Endothelial cell of umbilical vein (primary cell): Measurements from ENCODE around the gene SLCO2A1. TPM values are rescaled to one million over a fixed set of nuclear protein-coding genes. Genes with fewer than 3 reads are reported as not detected.

Experiments used
- BruUV-seq: library from RNA; stranded (reverse); fragments of 400-500 nt; replicated peaks from 2 replicates; lab custom pipeline; 2021; lab: Mats Ljungman, UMichigan
- CTCF ChIA-PET: fragments of 300-600, 350-600 bp; sonication (Branson Sonifier 250); formaldehyde crosslinking; loops from one replicate; lab custom pipeline; 2021; ENCODE audit warnings: antibody characterized with exemption, inconsistent platforms; lab: Charles Lee
- POLR2A ChIA-PET: fragments of 300-600, 350-600 bp; sonication (Branson Sonifier 250); formaldehyde crosslinking; loops from one replicate; lab custom pipeline; 2021; ENCODE audit warnings: antibody characterized with exemption, inconsistent platforms; lab: Charles Lee
- DNase-seq: peaks from one replicate; pipeline ENCODE4 v3.0.0-alpha.2; 2011; ENCODE audit warnings: low read depth, low spot score
- FAIRE-seq: peaks from 2 replicates; lab custom pipeline; 2011; peaks lifted over from hg19 to GRCh38; lab: Jason Lieb, UNC
- H2AFZ ChIP-seq: 2 replicates; pipeline ENCODE4 v1.6.0; 2012; ENCODE audit warnings: low read depth, low read length, control low read depth, inconsistent platforms
- H3K27ac ChIP-seq: 2 replicates; pipeline ENCODE4 v1.5.1; 2011; ENCODE audit warnings: low read depth, mild to moderate bottlenecking, control low read depth, low read length, moderate library complexity; ENCODE audit not compliant: insufficient read depth
- H3K27me3 ChIP-seq, 2 experiments: 2 replicates each; pipeline versions ENCODE4 v1.6.0 to v1.6.1; 2011; ENCODE audit warnings: low read length in 2 of 2, mixed read lengths in 1 of 2; ENCODE audit not compliant: control insufficient read depth in 2 of 2, insufficient read depth in 2 of 2
- H3K36me3 ChIP-seq, 2 experiments: 2 replicates in 1 of 2; 3 replicates in 1 of 2; pipeline ENCODE4 v1.5.1; 2011; ENCODE audit warnings: low read length in 2 of 2, mild to moderate bottlenecking in 1 of 2, moderate library complexity in 1 of 2; ENCODE audit not compliant: control insufficient read depth in 2 of 2, insufficient read depth in 2 of 2; ENCODE audit errors: extremely low read depth in 1 of 2
- H3K4me1 ChIP-seq: 3 replicates; pipeline ENCODE4 v1.5.1; 2011; ENCODE audit warnings: mild to moderate bottlenecking, low read length; ENCODE audit not compliant: control insufficient read depth, insufficient read depth; ENCODE audit errors: extremely low read depth
- H3K4me2 ChIP-seq: 2 replicates; pipeline ENCODE4 v1.6.1; 2011; ENCODE audit warnings: low read length, control low read depth, mixed read lengths; ENCODE audit not compliant: insufficient read depth
- H3K4me3 ChIP-seq, 3 experiments: fragments of 200-600 bp in 1 of 3; sonication (generic), shearing (Covaris generic) in 1 of 3; replicated peaks in 1 of 3; 2 replicates each; pipeline ENCODE4 v1.5.1; 2011 to 2016; ENCODE audit warnings: control low read depth in 3 of 3, low read length in 3 of 3, mild to moderate bottlenecking in 2 of 3, inconsistent platforms in 1 of 3, low read depth in 1 of 3, moderate library complexity in 1 of 3; ENCODE audit not compliant: insufficient read depth in 1 of 3
- H3K79me2 ChIP-seq: 2 replicates; pipeline ENCODE4 v1.6.0; 2012; ENCODE audit warnings: low read length, inconsistent platforms; ENCODE audit not compliant: control insufficient read depth, insufficient read depth
- H3K9ac ChIP-seq: replicated peaks from 2 replicates; pipeline ENCODE3; 2011; ENCODE audit warnings: low read length, control low read depth; ENCODE audit not compliant: insufficient read depth; ENCODE audit errors: extremely low read depth
- H3K9me1 ChIP-seq: replicated peaks from 3 replicates; pipeline ENCODE4 v1.6.0; 2011; ENCODE audit warnings: mild to moderate bottlenecking, low read length; ENCODE audit not compliant: control insufficient read depth, insufficient read depth; ENCODE audit errors: extremely low read depth
- H3K9me3 ChIP-seq: replicated peaks from 2 replicates; pipeline ENCODE4 v1.5.1; 2012; ENCODE audit warnings: low read length, inconsistent platforms; ENCODE audit not compliant: control insufficient read depth, insufficient read depth
- H4K20me1 ChIP-seq: replicated peaks from 2 replicates; pipeline ENCODE3; 2011; ENCODE audit warnings: mild to moderate bottlenecking, low read length; ENCODE audit not compliant: control insufficient read depth, insufficient read depth; ENCODE audit errors: extremely low read depth
- EZH2 ChIP-seq: IDR thresholded peaks from 2 replicates; pipeline ENCODE4 v1.6.1; 2012; ENCODE audit warnings: borderline replicate concordance, low read depth, mild to moderate bottlenecking, moderate library complexity, low read length, inconsistent platforms; ENCODE audit not compliant: severe bottlenecking
- FOS ChIP-seq: IDR thresholded peaks from 2 replicates; pipeline ENCODE4 v1.6.1; 2011; ENCODE audit warnings: mild to moderate bottlenecking, low read length, moderate library complexity, borderline replicate concordance; ENCODE audit not compliant: insufficient read depth
- GATA2 ChIP-seq: IDR thresholded peaks from 2 replicates; pipeline ENCODE4 v1.7.0; 2011; ENCODE audit warnings: low read depth, mild to moderate bottlenecking, moderate library complexity, mixed read lengths, low read length; ENCODE audit not compliant: insufficient read length, insufficient read depth
- MYC ChIP-seq: IDR thresholded peaks from one replicate; pipeline ENCODE4 v1.6.1; 2011; ENCODE audit warnings: mild to moderate bottlenecking, low read depth, low read length
- POLR2A ChIP-seq: IDR thresholded peaks from 2 replicates; pipeline ENCODE4 v1.6.1; 2012; ENCODE audit warnings: low read depth, mild to moderate bottlenecking, control low read depth, low read length
- POLR2AphosphoS5 ChIP-seq: IDR thresholded peaks from 2 replicates; pipeline ENCODE4 v1.6.1; 2012; ENCODE audit warnings: low read depth, mild to moderate bottlenecking, control low read depth, low read length, moderate library complexity; ENCODE audit not compliant: insufficient read depth
- dilution Hi-C: fragments of 300-500 bp; cut with MboI; formaldehyde crosslinking; loops from one replicate; pipeline ENCODE4 v1.15.0; 2019; ENCODE audit warnings: low sequenced_read_pairs; ENCODE audit not compliant: extremely low pct_ligation_motif_present
- intact Hi-C: fragments of 100-400 bp; cut with micrococcal nuclease; formaldehyde crosslinking; loops from one replicate; pipeline ENCODE4 v1.10.0; 2022
- polyA plus RNA-seq, 4 experiments: library from polyadenylated mRNA; depleted of rRNA in 3 of 4; stranded (reverse) in 3 of 4; unstranded in 1 of 4; fragments of >200 nt; gene quantifications; 2 replicates each; pipeline versions ENCODE4 v1.2.1 to v1.2.3, GENCODE V29; 2011 to 2012; ENCODE audit warnings: missing spikeins in 1 of 4
- total RNA-seq: library from RNA; stranded (reverse); gene quantifications from 2 replicates; pipeline ENCODE4 v1.2.3, GENCODE V29; 2021
- TF ChIP-seq, protein P1 (sequence below), 2 donors: IDR thresholded peaks; 1 replicate in 1 of 2; 2 replicates in 1 of 2; pipeline ENCODE4 v1.5.1; 2011; ENCODE audit warnings: low read length in 2 of 2, mild to moderate bottlenecking in 2 of 2, moderate library complexity in 2 of 2, control low read depth in 1 of 2, inconsistent platforms in 1 of 2, low read depth in 1 of 2; ENCODE audit not compliant: insufficient read depth in 1 of 2; ENCODE audit errors: extremely low read depth in 1 of 2
- TF ChIP-seq, protein P2 (sequence below): IDR thresholded peaks from 2 replicates; pipeline ENCODE4 v1.6.1; 2011; ENCODE audit not compliant: insufficient read depth, insufficient read length

The SLCO2A1 gene
- total and polyA plus RNA-seq, 2 donors (not counting 3 experiments of a cell fraction or from before 2014, with no cell fraction given), result 1.4 to 11.9 TPM

DNA sequence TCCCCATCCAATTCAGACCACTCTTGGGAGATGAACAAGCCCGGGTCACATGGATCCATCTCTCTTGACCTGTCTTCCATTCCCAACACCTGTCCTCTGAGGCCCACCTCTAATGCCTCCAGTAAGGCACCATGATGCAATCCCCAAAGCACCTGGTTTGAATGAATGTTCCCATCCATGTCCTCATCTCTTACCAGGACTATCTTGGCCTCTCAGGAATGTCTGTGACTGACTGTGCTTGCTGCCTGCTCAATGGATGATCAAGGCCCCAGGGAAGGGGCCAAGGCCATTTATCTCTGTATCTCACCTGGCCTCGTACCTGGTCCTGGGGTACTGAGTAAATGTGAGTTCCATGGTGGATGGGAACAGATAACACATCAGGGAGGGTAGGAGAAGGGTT is 49.7 kb downstream of the SLCO2A1 start:
- Histone ChIP-seq H3K4me2 (peak overlapping the region; percentile 3), H2AFZ (no peak overlapping the region), H3K36me3 (no peaks in the 10 kb centered on the region), H3K9me3 (no peaks in the 10 kb centered on the region), H3K4me1 (peaks cover 17% of the 10 kb centered on the region), H3K9me1 (no peaks in the 10 kb centered on the region), H3K9ac (no peak overlapping the region), H4K20me1 (no peaks in the 10 kb centered on the region), H3K4me3 (no peak overlapping the region), H3K27ac (peak overlapping the region; percentile 53), H3K27me3 (no peaks in the 10 kb centered on the region), H3K79me2 (no peaks in the 10 kb centered on the region)
- FAIRE-seq (no peak), DNase-seq (no peak)
- ChIA-PET POLR2A (interaction anchor here (1.5 kb wide), 1 partner anchor 35 kb away, joined by 3 read pairs; no protein-coding TSS in a partner anchor), CTCF (no interaction called here)
- TF ChIP-seq GATA2 (no peak), POLR2AphosphoS5 (no peak), FOS (no peak), MYC (no peak), POLR2A (no peak), EZH2 (no peak)
- TF ChIP-seq, protein P1, sequence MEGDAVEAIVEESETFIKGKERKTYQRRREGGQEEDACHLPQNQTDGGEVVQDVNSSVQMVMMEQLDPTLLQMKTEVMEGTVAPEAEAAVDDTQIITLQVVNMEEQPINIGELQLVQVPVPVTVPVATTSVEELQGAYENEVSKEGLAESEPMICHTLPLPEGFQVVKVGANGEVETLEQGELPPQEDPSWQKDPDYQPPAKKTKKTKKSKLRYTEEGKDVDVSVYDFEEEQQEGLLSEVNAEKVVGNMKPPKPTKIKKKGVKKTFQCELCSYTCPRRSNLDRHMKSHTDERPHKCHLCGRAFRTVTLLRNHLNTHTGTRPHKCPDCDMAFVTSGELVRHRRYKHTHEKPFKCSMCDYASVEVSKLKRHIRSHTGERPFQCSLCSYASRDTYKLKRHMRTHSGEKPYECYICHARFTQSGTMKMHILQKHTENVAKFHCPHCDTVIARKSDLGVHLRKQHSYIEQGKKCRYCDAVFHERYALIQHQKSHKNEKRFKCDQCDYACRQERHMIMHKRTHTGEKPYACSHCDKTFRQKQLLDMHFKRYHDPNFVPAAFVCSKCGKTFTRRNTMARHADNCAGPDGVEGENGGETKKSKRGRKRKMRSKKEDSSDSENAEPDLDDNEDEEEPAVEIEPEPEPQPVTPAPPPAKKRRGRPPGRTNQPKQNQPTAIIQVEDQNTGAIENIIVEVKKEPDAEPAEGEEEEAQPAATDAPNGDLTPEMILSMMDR (IDR thresholded peaks at IDR 0.05; ENCODE audit: extremely low read depth in 1 of 2, insufficient read depth in 1 of 2, low read depth in 1 of 2, low read length in 2 of 2), result no peak
- TF ChIP-seq, protein P2, sequence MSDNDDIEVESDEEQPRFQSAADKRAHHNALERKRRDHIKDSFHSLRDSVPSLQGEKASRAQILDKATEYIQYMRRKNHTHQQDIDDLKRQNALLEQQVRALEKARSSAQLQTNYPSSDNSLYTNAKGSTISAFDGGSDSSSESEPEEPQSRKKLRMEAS, result no peak
- no TSS peak for BruUV-seq
- dilution Hi-C loops, result no loop called here
- intact Hi-C loops, result no loop called here
